Endothelial cell (in vitro differentiated cells): ENCODE data around the gene PROK1. TPM values are rescaled to one million over a fixed set of nuclear protein-coding genes. Genes with fewer than 3 reads are reported as not detected.

Source experiments
- DNase-seq: peaks from one replicate; pipeline ENCODE4 v3.0.0; 2021; ENCODE audit warnings: low spot score
- H3K27ac Mint-ChIP-seq: one replicate; pipeline ENCODE4 v1.8.0; 2021; ENCODE audit warnings: mixed read lengths, inconsistent platforms; ENCODE audit not compliant: unreplicated experiment
- H3K27me3 Mint-ChIP-seq: one replicate; pipeline ENCODE4 v1.8.0; 2021; ENCODE audit warnings: mild to moderate bottlenecking, moderate library complexity, mixed read lengths, inconsistent platforms; ENCODE audit not compliant: unreplicated experiment
- H3K36me3 Mint-ChIP-seq: one replicate; pipeline ENCODE4 v1.8.0; 2021; ENCODE audit warnings: mild to moderate bottlenecking, low read depth, mixed read lengths, inconsistent platforms; ENCODE audit not compliant: unreplicated experiment
- H3K4me1 Mint-ChIP-seq: one replicate; pipeline ENCODE4 v1.8.0; 2021; ENCODE audit warnings: mild to moderate bottlenecking, mixed read lengths, inconsistent platforms; ENCODE audit not compliant: unreplicated experiment
- H3K4me3 Mint-ChIP-seq: one replicate; pipeline ENCODE4 v1.8.0; 2021; ENCODE audit warnings: mild to moderate bottlenecking, mixed read lengths, inconsistent platforms; ENCODE audit not compliant: unreplicated experiment
- H3K9me3 Mint-ChIP-seq: one replicate; pipeline ENCODE4 v1.8.0; 2021; ENCODE audit warnings: mixed read lengths, inconsistent platforms; ENCODE audit not compliant: unreplicated experiment
- CTCF ChIP-seq: fragments of 200-600 bp; sonication (generic); IDR thresholded peaks from one replicate; pipeline ENCODE4 v1.5.0; 2021; ENCODE audit warnings: antibody characterized with exemption; ENCODE audit not compliant: unreplicated experiment
- total RNA-seq: library from RNA; stranded (reverse); fragmentation: NEBNext Ultra II Directional; extraction: Animal tissue kit (Norgen Biotek cat#: 25700); gene quantifications from one replicate; pipeline ENCODE4 v1.2.1, GENCODE V29; 2021; ENCODE audit not compliant: unreplicated experiment

Gene PROK1
- total RNA-seq, 1 donor from 2014 or later, result not detected

GRCh38 chr1:110425612-110426152 is 25.3 kb upstream of the PROK1 start:
- TF ChIP-seq CTCF, result no peak
- no peak overlapping the region for H3K27ac Mint-ChIP-seq
- no peak overlapping the region for H3K4me3 Mint-ChIP-seq
- DNase-seq, result no peak
- H3K36me3 Mint-ChIP-seq, result peaks cover 3% of the 10 kb centered on the region
- peaks cover 22% of the 10 kb centered on the region for H3K4me1 Mint-ChIP-seq
- H3K27me3 Mint-ChIP-seq, result no peaks in the 10 kb centered on the region
- H3K9me3 Mint-ChIP-seq, result no peaks in the 10 kb centered on the region

GRCh38 chr1:110426854-110427253 is 24.1 kb upstream of the PROK1 start:
- peak; percentile 19 for DNase-seq
- peaks cover 3% of the 10 kb centered on the region for H3K36me3 Mint-ChIP-seq
- no peak overlapping the region for H3K4me3 Mint-ChIP-seq
- H3K4me1 Mint-ChIP-seq, result peaks cover 22% of the 10 kb centered on the region
- H3K27ac Mint-ChIP-seq, result peak overlapping the region; percentile 22
- TF ChIP-seq CTCF, result no peak
- peaks cover 2% of the 10 kb centered on the region for H3K27me3 Mint-ChIP-seq
- H3K9me3 Mint-ChIP-seq, result no peaks in the 10 kb centered on the region

GRCh38 chr1:110428946-110429345 is 22.0 kb upstream of the PROK1 start:
- DNase-seq, result no peak
- no peak for TF ChIP-seq CTCF
- Mint-ChIP-seq H3K4me3 (no peak overlapping the region), H3K9me3 (no peaks in the 10 kb centered on the region), H3K36me3 (no peaks in the 10 kb centered on the region), H3K27me3 (peaks cover 5% of the 10 kb centered on the region), H3K4me1 (peaks cover 27% of the 10 kb centered on the region), H3K27ac (no peak overlapping the region)

GRCh38 chr1:110430366-110430765 is 20.6 kb upstream of the PROK1 start:
- H3K4me3 Mint-ChIP-seq, result no peak overlapping the region
- peaks cover 5% of the 10 kb centered on the region for H3K27me3 Mint-ChIP-seq
- no peaks in the 10 kb centered on the region for H3K9me3 Mint-ChIP-seq
- H3K36me3 Mint-ChIP-seq, result no peaks in the 10 kb centered on the region
- peaks cover 25% of the 10 kb centered on the region for H3K4me1 Mint-ChIP-seq
- H3K27ac Mint-ChIP-seq, result no peak overlapping the region
- no peak for DNase-seq
- no peak for TF ChIP-seq CTCF

- no peaks in the 10 kb centered on the region for H3K36me3 Mint-ChIP-seq
- H3K9me3 Mint-ChIP-seq, result no peaks in the 10 kb centered on the region
- no peak for TF ChIP-seq CTCF
- no peak overlapping the region for H3K4me3 Mint-ChIP-seq
- H3K4me1 Mint-ChIP-seq, result peaks cover 24% of the 10 kb centered on the region
- no peak overlapping the region for H3K27ac Mint-ChIP-seq
- no peak for DNase-seq
- peaks cover 5% of the 10 kb centered on the region for H3K27me3 Mint-ChIP-seq
Measured at GRCh38 chr1:110430901-110431300, 20.0 kb upstream of the PROK1 start.
